Upper lobe of left lung (tissue), 6 donors: Measurements from ENCODE around the gene RHAG. TPM values are rescaled to one million over a fixed set of nuclear protein-coding genes. Genes with fewer than 3 reads are reported as not detected.

Experiments used
- ATAC-seq, 2 donors: fragments of 200-7000 bp; cut with Tn5 transposase; one replicate each; pipeline ENCODE4 v1.9.1; 2022; ENCODE audit warnings: mild to moderate bottlenecking in 2 of 2, moderate library complexity in 2 of 2; ENCODE audit not compliant: low FRiP score in 2 of 2
- DNase-seq, 2 donors: peaks; one replicate each; pipeline ENCODE4 v3.0.0-alpha.2; 2019 to 2020
- H3K27ac ChIP-seq, 4 donors: fragments of 200-600 bp; sonication (generic); one replicate each; pipeline ENCODE4 v1.5.1; 2016 to 2019
- H3K27me3 ChIP-seq, 4 donors: fragments of 200-600 bp; sonication (generic); one replicate each; pipeline ENCODE4 v1.5.1; 2017 to 2019
- H3K36me3 ChIP-seq, 4 donors: fragments of 200-600 bp; sonication (generic); one replicate each; pipeline ENCODE4 v1.5.1; 2016 to 2019
- H3K4me1 ChIP-seq, 4 donors: fragments of 200-600 bp; sonication (generic); one replicate each; pipeline ENCODE4 v1.5.1; 2018 to 2019
- H3K4me3 ChIP-seq, 4 donors: fragments of 200-600 bp; sonication (generic); one replicate each; pipeline ENCODE4 v1.5.1; 2017 to 2019; ENCODE audit warnings: mild to moderate bottlenecking in 2 of 4, moderate library complexity in 1 of 4
- H3K9me3 ChIP-seq, 4 donors: fragments of 200-600 bp; sonication (generic); one replicate each; pipeline ENCODE4 v1.5.1; 2018 to 2019
- CTCF ChIP-seq, 6 experiments: fragments of 450-650 bp in 4 of 6; fragments of 200-600 bp in 2 of 6; sonication (generic) in 2 of 6; IDR thresholded peaks; one replicate each; pipeline ENCODE4 v1.5.1; 2016 to 2019; ENCODE audit warnings: antibody characterized with exemption in 6 of 6
- EP300 ChIP-seq, 4 donors: sonication (generic); formaldehyde crosslinking; IDR thresholded peaks; one replicate each; pipeline ENCODE4 v1.5.1; 2017; ENCODE audit warnings: antibody characterized with exemption in 4 of 4, control low read depth in 2 of 4
- POLR2A ChIP-seq, 4 donors: fragments of 450-650 bp; IDR thresholded peaks; one replicate each; pipeline ENCODE4 v1.5.1; 2016 to 2017; ENCODE audit warnings: antibody characterized with exemption in 4 of 4, mild to moderate bottlenecking in 2 of 4
- POLR2AphosphoS5 ChIP-seq, 2 donors: sonication (generic); formaldehyde crosslinking; IDR thresholded peaks; one replicate each; pipeline ENCODE4 v1.5.1; 2017; ENCODE audit warnings: antibody characterized with exemption in 2 of 2
- WGBS, 2 donors: methylation state at CpG; one replicate each; pipeline ENCODE4 v1.1.5; 2017 to 2018; 5-methylcytosine and 5-hydroxymethylcytosine counted together
- total RNA-seq, 6 donors: library from RNA; depleted of rRNA in 4 of 6; stranded (reverse); fragments of >200 nt in 4 of 6; gene quantifications; one replicate each; pipeline versions ENCODE4 v1.1.0 to v1.2.1, GENCODE V29; 2016 to 2021
- donor health status: DM: no; HTN: no; CAD: no; lungs with moderate emphysema.
- donor health status: DM: no; HTN: yes; CAD: no; lungs with severe emphysema.

RHAG gene
- total RNA-seq, 6 donors from 2014 or later: 0.46 to 0.81 (median 0.61) TPM; not detected in 3

- H3K36me3 ChIP-seq: no peaks in the 10 kb centered on the region
Observed at GRCh38 chr6:49648036-49648435, 11.4 kb upstream of the RHAG start.

GRCh38 chr6:49647476-49647875 is 10.8 kb upstream of the RHAG start:
- whole genome bisulfite sequencing, 2 donors: 85 to 89% methylated on average over 2 of the region's 2 CpGs
- DNase-seq (no peak), ATAC-seq (no peak)
- TF ChIP-seq EP300 (IDR thresholded peaks at IDR 0.05) (no peak), CTCF (IDR thresholded peaks at IDR 0.05) (no peak), POLR2A (IDR thresholded peaks at IDR 0.05) (no peak), POLR2AphosphoS5 (IDR thresholded peaks at IDR 0.05) (no peak)
- Histone ChIP-seq H3K36me3 (no peaks in the 10 kb centered on the region), H3K4me3 (no peak overlapping the region), H3K9me3 (no peaks in the 10 kb centered on the region), H3K27ac (no peak overlapping the region), H3K27me3 (no peaks in the 10 kb centered on the region), H3K4me1 (no peaks in the 10 kb centered on the region)

More at GRCh38 chr6:49648036-49648435, 11.4 kb upstream of the RHAG start:
- ATAC-seq: no peak
- H3K27me3 ChIP-seq: no peaks in the 10 kb centered on the region
- H3K27ac ChIP-seq: no peak overlapping the region
- TF ChIP-seq CTCF (IDR thresholded peaks at IDR 0.05) (no peak), EP300 (IDR thresholded peaks at IDR 0.05) (no peak), POLR2AphosphoS5 (IDR thresholded peaks at IDR 0.05) (no peak), POLR2A (IDR thresholded peaks at IDR 0.05) (no peak)
- DNase-seq: no peak
- H3K4me1 ChIP-seq: no peaks in the 10 kb centered on the region
- H3K9me3 ChIP-seq: no peaks in the 10 kb centered on the region
- H3K4me3 ChIP-seq: no peak overlapping the region

- Histone ChIP-seq H3K4me1 (no peaks in the 10 kb centered on the region), H3K9me3 (no peaks in the 10 kb centered on the region), H3K36me3 (no peaks in the 10 kb centered on the region), H3K27me3 (no peaks in the 10 kb centered on the region), H3K27ac (no peak overlapping the region), H3K4me3 (no peak overlapping the region)
- WGBS, 2 donors: 73 to 78% methylated on average over 4 of the region's 4 CpGs
- ATAC-seq: no peak
- no peak for DNase-seq
- TF ChIP-seq CTCF (IDR thresholded peaks at IDR 0.05): no peak
- TF ChIP-seq POLR2AphosphoS5 (IDR thresholded peaks at IDR 0.05): no peak
- TF ChIP-seq POLR2A (IDR thresholded peaks at IDR 0.05): no peak
Observed at GRCh38 chr6:49646942-49647341, 10.3 kb upstream of the RHAG start.

- 78 to 79% methylated on average over 3 of the region's 3 CpGs for WGBS, 2 donors
- no peak for DNase-seq
- no peaks in the 10 kb centered on the region for H3K27me3 ChIP-seq
Observed at GRCh38 chr6:49646130-49646824, 9.6 kb upstream of the RHAG start.

More at GRCh38 chr6:49646130-49646824, 9.6 kb upstream of the RHAG start:
- no peak for ATAC-seq
- Histone ChIP-seq H3K4me1 (no peaks in the 10 kb centered on the region), H3K36me3 (no peaks in the 10 kb centered on the region), H3K27ac (no peak overlapping the region), H3K9me3 (no peaks in the 10 kb centered on the region), H3K4me3 (no peak overlapping the region)
- TF ChIP-seq EP300 (IDR thresholded peaks at IDR 0.05) (no peak), POLR2AphosphoS5 (IDR thresholded peaks at IDR 0.05) (no peak), CTCF (IDR thresholded peaks at IDR 0.05) (no peak), POLR2A (IDR thresholded peaks at IDR 0.05) (no peak)
